Stomach (tissue), 9 donors: ENCODE results near the gene CDH15. TPM values are rescaled to one million over a fixed set of nuclear protein-coding genes. Genes with fewer than 3 reads are reported as not detected.
"Not testable (repeated sequence)": the region's sequence is repeated elsewhere in the genome, so short reads cannot be mapped to it uniquely, and the experiment has no call there.

Experiments
- DNase-seq, 2 donors: peaks; one replicate each; pipeline versions ENCODE4 v3.0.0 to v3.0.0-alpha.2; 2013 to 2019
- H3K27ac ChIP-seq, 5 donors: fragments of 200-600 bp in 4 of 5; sonication (generic) in 4 of 5; one replicate each; pipeline ENCODE4 v1.5.1; 2013 to 2019; ENCODE audit warnings: mild to moderate bottlenecking in 1 of 5, moderate library complexity in 1 of 5
- H3K27me3 ChIP-seq, 3 donors: fragments of 200-600 bp; sonication (generic); one replicate each; pipeline ENCODE4 v1.5.1; 2017 to 2019; ENCODE audit warnings: mixed run types in 1 of 3
- H3K36me3 ChIP-seq, 4 donors: fragments of 200-600 bp; sonication (generic); 1 replicate in 3 of 4; 2 replicates in 1 of 4; pipeline ENCODE4 v1.5.1; 2016 to 2019
- H3K4me1 ChIP-seq, 4 donors: fragments of 200-600 bp; sonication (generic); one replicate each; pipeline ENCODE4 v1.5.1; 2016 to 2019
- H3K4me3 ChIP-seq, 4 donors: fragments of 200-600 bp; sonication (generic) in 3 of 4; one replicate each; pipeline ENCODE4 v1.5.1; 2016 to 2019; ENCODE audit warnings: mild to moderate bottlenecking in 1 of 4
- H3K9me3 ChIP-seq, 4 donors: fragments of 200-600 bp; sonication (generic); one replicate each; pipeline ENCODE4 v1.5.1; 2016 to 2019
- CTCF ChIP-seq, 7 experiments: fragments of 450-650 bp in 4 of 7; fragments of 200-600 bp in 3 of 7; sonication (generic) in 3 of 7; IDR thresholded peaks; one replicate each; pipeline ENCODE4 v1.5.1; 2016 to 2019; ENCODE audit warnings: antibody characterized with exemption in 7 of 7, control low read depth in 2 of 7, mild to moderate bottlenecking in 1 of 7
- EP300 ChIP-seq: sonication (generic); formaldehyde crosslinking; IDR thresholded peaks from one replicate; pipeline ENCODE4 v1.6.1; 2017; ENCODE audit warnings: antibody characterized with exemption
- POLR2A ChIP-seq, 4 donors: fragments of 450-650 bp; IDR thresholded peaks; one replicate each; pipeline ENCODE4 v1.6.1; 2016; ENCODE audit warnings: antibody characterized with exemption in 4 of 4, control low read depth in 2 of 4, mild to moderate bottlenecking in 1 of 4, moderate library complexity in 1 of 4
- POLR2AphosphoS5 ChIP-seq, 3 donors: sonication (generic); formaldehyde crosslinking; IDR thresholded peaks; one replicate each; pipeline ENCODE4 v1.6.1; 2016; ENCODE audit warnings: antibody characterized with exemption in 3 of 3
- WGBS, 5 donors: extraction: QIAGEN DNeasy Blood & Tissue Kit in 3 of 5; methylation state at CpG; one replicate each; pipeline versions ENCODE4 v1.1.5 to v1.1.7; 2013 to 2018; 5-methylcytosine and 5-hydroxymethylcytosine counted together
- intact Hi-C: fragments of 100-400 bp; cut with DNase I; formaldehyde crosslinking; loops from one replicate; pipeline ENCODE4 v1.15.1; 2023; ENCODE audit warnings: low total_unique reads
- polyA plus RNA-seq, 3 donors: library from polyadenylated mRNA; stranded (reverse); fragments of 200-250 nt; gene quantifications; one replicate each; pipeline ENCODE4 v1.2.3, GENCODE V29; 2013
- total RNA-seq, 5 donors: library from RNA; depleted of rRNA; stranded (reverse); fragments of >200 nt; gene quantifications; one replicate each; pipeline versions ENCODE4 v1.1.0 to v1.2.3, GENCODE V29; 2014 to 2016
- donor health status: healthy with polysubstance abuse.
- donor health status: Bipolar disorder and iron deficiency.
- donor health status: healthy.

CDH15 gene
- total and polyA plus RNA-seq, 8 donors: 0.20 to 0.31 TPM; not detected in 6

- intact Hi-C loops: no loop called here
- no peak overlapping the region for H3K27ac ChIP-seq
- 49 to 60% (median 55%) methylated on average over 17 to 19 of the region's 19 CpGs for WGBS, 5 donors
- H3K4me1 ChIP-seq: peaks cover 8 to 11% (median 10%) of the 10 kb centered on the region in 4 donors
- peaks cover 0 to 58% (median 9%) of the 10 kb centered on the region in 3 donors for H3K27me3 ChIP-seq
- peak in 1 of 2 donors; percentile 53 for DNase-seq
- no peak overlapping the region for H3K4me3 ChIP-seq
- H3K36me3 ChIP-seq: no peaks in the 10 kb centered on the region
- TF ChIP-seq CTCF (IDR thresholded peaks at IDR 0.05) (no peak), POLR2A (IDR thresholded peaks at IDR 0.05) (no peak), POLR2AphosphoS5 (IDR thresholded peaks at IDR 0.05) (no peak), EP300 (no peak)
- H3K9me3 ChIP-seq: no peaks in the 10 kb centered on the region
Observed at GRCh38 chr16:89187032-89187769, 15.7 kb downstream of the CDH15 start.

DNA sequence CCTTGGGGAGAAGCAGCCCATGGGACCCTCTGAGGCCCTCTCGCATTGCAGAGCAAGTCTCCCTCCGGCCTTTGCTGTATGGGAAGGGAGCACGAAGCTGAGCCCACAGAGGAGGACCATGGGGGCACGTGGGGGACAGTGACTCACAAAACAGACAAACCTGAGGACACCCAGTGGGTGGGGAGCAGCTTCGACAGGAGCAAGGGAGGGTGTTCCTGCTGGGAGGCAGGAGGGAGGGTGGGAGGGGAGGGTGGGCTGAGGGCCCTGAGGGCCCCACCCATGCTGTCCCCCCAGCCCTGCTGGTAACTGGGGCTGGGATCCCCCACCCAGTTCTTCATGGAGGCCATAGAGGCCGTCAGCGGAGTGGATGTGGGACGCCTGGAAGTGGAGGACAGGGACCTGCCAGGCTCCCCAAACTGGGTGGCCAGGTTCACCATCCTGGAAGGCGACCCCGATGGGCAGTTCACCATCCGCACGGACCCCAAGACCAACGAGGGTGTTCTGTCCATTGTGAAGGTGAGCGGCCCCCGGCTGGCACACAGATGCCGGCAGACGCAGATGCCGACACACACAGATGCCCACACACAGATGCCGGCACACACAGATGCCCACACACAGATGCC is 16.3 kb downstream of the CDH15 start:
- Histone ChIP-seq H3K36me3 (no peaks in the 10 kb centered on the region), H3K4me3 (no peak overlapping the region), H3K27me3 (peaks cover 0 to 53% (median 10%) of the 10 kb centered on the region in 3 donors), H3K9me3 (no peaks in the 10 kb centered on the region), H3K27ac (no peak overlapping the region), H3K4me1 (peaks cover 9 to 13% (median 12%) of the 10 kb centered on the region in 4 donors)
- intact Hi-C loops: no loop called here
- DNase-seq: peak in 1 of 2 donors; percentile 40
- TF ChIP-seq POLR2AphosphoS5 (IDR thresholded peaks at IDR 0.05): no peak
- no peak for TF ChIP-seq POLR2A (IDR thresholded peaks at IDR 0.05)
- TF ChIP-seq EP300: no peak
- TF ChIP-seq CTCF (IDR thresholded peaks at IDR 0.05): no peak
- WGBS, 5 donors: 53 to 69% (median 66%) methylated on average over 12 to 19 of the region's 19 CpGs

DNA sequence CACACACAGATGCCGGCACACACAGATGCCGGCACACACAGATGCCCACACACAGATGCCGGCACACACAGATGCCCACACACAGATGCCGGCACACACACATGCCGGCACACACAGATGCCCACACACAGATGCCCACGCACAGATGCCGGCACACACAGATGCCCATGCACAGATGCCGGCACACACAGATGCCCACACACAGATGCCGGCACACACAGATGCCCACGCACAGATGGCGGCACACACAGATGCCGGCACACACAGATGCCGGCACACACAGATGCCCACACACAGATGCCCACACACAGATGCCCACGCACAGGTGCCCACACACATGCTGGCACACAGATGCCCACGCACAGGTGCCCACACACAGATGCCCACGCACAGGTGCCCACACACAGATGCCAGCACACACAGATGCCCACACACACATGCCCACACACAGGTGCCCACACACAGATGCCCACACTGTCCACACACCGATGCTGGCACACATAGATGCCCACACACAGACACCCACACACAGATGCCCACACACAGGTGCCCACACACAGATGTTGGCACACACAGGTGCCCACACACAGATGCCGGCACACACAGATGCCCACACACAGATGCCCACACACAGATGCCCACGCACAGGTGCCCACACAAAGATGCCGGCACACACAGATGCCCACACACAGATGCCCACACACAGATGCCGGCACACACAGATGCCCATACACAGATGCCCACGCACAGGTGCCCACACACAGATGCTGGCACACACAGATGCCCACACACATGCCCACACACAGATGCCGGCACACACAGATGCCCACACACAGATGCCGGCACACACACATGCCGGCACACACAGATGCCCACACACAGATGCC is 17.2 kb downstream of the CDH15 start:
- H3K4me3 ChIP-seq, intact Hi-C loops, DNase-seq, H3K36me3 ChIP-seq, H3K27ac ChIP-seq, H3K9me3 ChIP-seq: not testable (repeated sequence)
- H3K27me3 ChIP-seq: peaks cover 0 to 44% (median 10%) of the 10 kb centered on the region in 3 donors
- peaks cover 9 to 19% (median 12%) of the 10 kb centered on the region in 4 donors for H3K4me1 ChIP-seq
- WGBS, 5 donors: 88 to 95% (median 93%) methylated on average over 8 to 25 of the region's 25 CpGs

DNA sequence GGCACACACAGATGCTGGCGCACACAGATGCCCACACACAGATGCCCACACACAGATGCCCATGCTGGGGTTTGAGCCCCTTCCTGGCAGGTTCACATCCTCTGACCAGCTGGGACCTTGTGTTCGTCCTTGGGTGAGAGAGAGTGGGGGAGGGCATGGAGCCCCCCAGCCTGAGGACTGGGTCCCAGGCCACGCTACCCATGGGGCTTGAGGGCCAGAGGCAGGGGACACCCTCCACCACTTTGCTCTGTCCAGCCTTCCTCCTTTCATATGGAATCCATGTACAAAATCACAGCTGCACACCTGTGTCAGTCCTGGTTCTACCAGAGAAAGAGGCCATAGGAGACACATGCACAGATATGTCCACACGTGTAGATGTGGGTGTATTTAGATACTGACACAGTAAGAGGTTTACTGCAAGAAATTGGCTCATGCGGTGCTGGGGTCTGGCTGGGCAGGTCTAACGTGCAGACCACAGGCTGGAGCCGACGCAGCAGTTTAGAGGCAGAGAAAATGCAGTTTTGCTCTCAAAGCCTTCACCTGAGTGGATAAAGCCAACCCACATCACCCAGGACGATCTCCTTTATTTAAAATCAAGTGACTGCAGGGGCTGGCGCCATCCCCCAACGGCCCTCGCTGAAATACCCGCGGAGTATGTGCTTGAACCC is 17.9 kb downstream of the CDH15 start:
- Histone ChIP-seq H3K36me3 (no peaks in the 10 kb centered on the region), H3K4me1 (peaks cover 9 to 19% (median 12%) of the 10 kb centered on the region in 4 donors), H3K27me3 (peaks cover 0 to 44% (median 10%) of the 10 kb centered on the region in 3 donors), H3K4me3 (no peak overlapping the region), H3K9me3 (no peaks in the 10 kb centered on the region), H3K27ac (no peak overlapping the region)
- WGBS, 5 donors: 57 to 69% (median 65%) methylated on average over 14 of the region's 14 CpGs
- TF ChIP-seq POLR2AphosphoS5 (IDR thresholded peaks at IDR 0.05) (no peak), POLR2A (IDR thresholded peaks at IDR 0.05) (no peak), EP300 (no peak), CTCF (IDR thresholded peaks at IDR 0.05) (no peak)
- peak in 1 of 2 donors; percentile 5 for DNase-seq
- intact Hi-C loops: no loop called here
